Activated naive CD4-positive, alpha-beta T cell treated with anti-CD3 and anti-CD28 coated beads, Interleukin-2, amount 10 ng/mL, durations not matched to agents 7 days and 5 days (primary cell): ENCODE data around the gene ATP2B3.

Experiments used
- CTCF ChIA-PET: fragments of 350-600 bp; sonication (Branson Sonifier 250); formaldehyde crosslinking; loops from one replicate; lab custom pipeline; 2021; ENCODE audit warnings: antibody characterized with exemption; lab: Charles Lee
- DNase-seq: peaks from one replicate; pipeline ENCODE4 v3.0.0-alpha.2; 2020
- H3K27ac Mint-ChIP-seq: one replicate; pipeline ENCODE4 v1.8.0; 2021; ENCODE audit warnings: mild to moderate bottlenecking, moderate library complexity, mixed read lengths
- H3K27me3 Mint-ChIP-seq: one replicate; pipeline ENCODE4 v1.8.0; 2021; ENCODE audit warnings: mild to moderate bottlenecking, mixed read lengths
- H3K36me3 Mint-ChIP-seq: one replicate; pipeline ENCODE4 v1.8.0; 2021; ENCODE audit warnings: mixed read lengths
- H3K4me1 Mint-ChIP-seq: one replicate; pipeline ENCODE4 v1.8.0; 2021; ENCODE audit warnings: mixed read lengths
- H3K4me3 Mint-ChIP-seq: one replicate; pipeline ENCODE4 v1.8.0; 2021; ENCODE audit warnings: mild to moderate bottlenecking, moderate library complexity, mixed read lengths
- H3K9me3 Mint-ChIP-seq: one replicate; pipeline ENCODE4 v1.8.0; 2021; ENCODE audit warnings: mixed read lengths

Gene ATP2B3

GRCh38 chrX:153507484-153508178 lies 9.8 kb upstream of the ATP2B3 start:
- no peak overlapping the region for H3K4me3 Mint-ChIP-seq
- CTCF ChIA-PET, result interaction anchor here (0.8 to 4.9 kb wide), 14 partner anchors 8 to 568 kb away, joined by 3 to 39 read pairs (median 4); partner anchors contain the start of gene HAUS7
- no peak overlapping the region for H3K27ac Mint-ChIP-seq
- no peaks in the 10 kb centered on the region for H3K4me1 Mint-ChIP-seq
- no peaks in the 10 kb centered on the region for H3K9me3 Mint-ChIP-seq
- H3K27me3 Mint-ChIP-seq, result no peaks in the 10 kb centered on the region
- DNase-seq, result peak; percentile 85
- no peaks in the 10 kb centered on the region for H3K36me3 Mint-ChIP-seq

GRCh38 chrX:153509592-153509991 lies 7.8 kb upstream of the ATP2B3 start:
- Mint-ChIP-seq H3K4me1 (no peaks in the 10 kb centered on the region), H3K27me3 (peaks cover 5% of the 10 kb centered on the region), H3K9me3 (no peaks in the 10 kb centered on the region), H3K36me3 (no peaks in the 10 kb centered on the region), H3K27ac (no peak overlapping the region), H3K4me3 (no peak overlapping the region)
- DNase-seq, result no peak
- CTCF ChIA-PET, result interaction anchor here (0.6 kb wide), 1 partner anchor 510 kb away, joined by 3 read pairs; no protein-coding TSS in a partner anchor

GRCh38 chrX:153510383-153510782 lies 7.1 kb upstream of the ATP2B3 start:
- CTCF ChIA-PET, result interaction anchor here (1.1 kb wide), 1 partner anchor 38 kb away, joined by 3 read pairs; no protein-coding TSS in a partner anchor
- no peak for DNase-seq
- Mint-ChIP-seq H3K9me3 (no peaks in the 10 kb centered on the region), H3K4me3 (no peak overlapping the region), H3K27ac (no peak overlapping the region), H3K27me3 (peaks cover 13% of the 10 kb centered on the region), H3K36me3 (no peaks in the 10 kb centered on the region), H3K4me1 (no peaks in the 10 kb centered on the region)

GRCh38 chrX:153511784-153512500 lies 5.5 kb upstream of the ATP2B3 start:
- Mint-ChIP-seq H3K27me3 (peaks cover 29% of the 10 kb centered on the region), H3K27ac (no peak overlapping the region), H3K36me3 (no peaks in the 10 kb centered on the region), H3K4me3 (no peak overlapping the region), H3K9me3 (no peaks in the 10 kb centered on the region), H3K4me1 (peaks cover 4% of the 10 kb centered on the region)
- CTCF ChIA-PET, result interaction anchor here (1.0 to 1.1 kb wide), 2 partner anchors 40 to 41 kb away, joined by 3 to 5 read pairs; partner anchors contain the start of gene HAUS7
- DNase-seq, result no peak

- no peak overlapping the region for H3K27ac Mint-ChIP-seq
- H3K27me3 Mint-ChIP-seq, result peaks cover 33% of the 10 kb centered on the region
- CTCF ChIA-PET, result no interaction called here
- no peaks in the 10 kb centered on the region for H3K36me3 Mint-ChIP-seq
- peaks cover 4% of the 10 kb centered on the region for H3K4me1 Mint-ChIP-seq
- H3K9me3 Mint-ChIP-seq, result no peaks in the 10 kb centered on the region
- H3K4me3 Mint-ChIP-seq, result no peak overlapping the region
- no peak for DNase-seq
Measured at GRCh38 chrX:153512501-153512893, 4.9 kb upstream of the ATP2B3 start.

DNA sequence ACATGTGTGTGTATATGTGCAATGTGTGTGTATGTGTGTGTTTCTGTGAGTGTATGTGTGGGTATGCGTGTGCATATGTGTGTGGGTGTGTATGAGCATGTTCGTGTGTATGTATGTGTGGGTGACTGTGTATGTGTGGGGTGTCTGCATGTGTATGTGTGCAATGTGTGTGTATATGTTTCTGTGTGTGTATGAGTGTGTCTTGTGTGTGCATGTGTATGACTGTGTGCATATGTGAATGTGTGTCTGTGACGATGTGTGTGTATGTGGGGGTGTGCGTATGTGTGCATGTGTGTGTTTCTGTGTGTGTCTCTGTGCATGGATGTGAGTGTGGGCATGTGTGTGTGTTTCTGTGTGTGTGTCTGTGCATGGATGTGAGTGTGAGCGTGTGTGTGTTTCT lies 4.2 kb upstream of the ATP2B3 start:
- Mint-ChIP-seq H3K36me3 (no peaks in the 10 kb centered on the region), H3K4me1 (peaks cover 4% of the 10 kb centered on the region), H3K27ac (no peak overlapping the region), H3K4me3 (no peak overlapping the region), H3K9me3 (no peaks in the 10 kb centered on the region), H3K27me3 (peaks cover 36% of the 10 kb centered on the region)
- DNase-seq, result no peak
- CTCF ChIA-PET, result no interaction called here

DNA sequence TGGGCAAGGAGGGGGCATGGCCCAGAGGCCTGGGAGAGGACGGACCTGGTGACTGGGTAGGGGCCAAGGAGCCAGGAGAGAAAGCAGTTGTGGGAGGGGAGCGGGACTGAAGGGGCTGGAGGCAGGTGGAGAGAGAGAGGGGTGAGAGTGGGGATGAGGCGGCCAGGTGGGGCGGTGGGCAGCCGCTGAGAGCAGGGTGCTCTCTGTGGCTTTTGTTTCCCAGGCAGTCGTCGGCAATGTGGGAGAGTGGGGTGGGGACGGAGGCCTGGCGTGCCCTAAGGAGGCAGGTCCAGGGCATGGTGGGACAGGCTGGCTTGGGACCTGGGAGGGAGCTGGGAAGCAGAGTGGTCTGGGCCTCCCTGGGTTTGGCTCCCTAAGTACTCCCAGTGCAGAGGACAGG lies 3.2 kb upstream of the ATP2B3 start:
- CTCF ChIA-PET, result no interaction called here
- peaks cover 46% of the 10 kb centered on the region for H3K27me3 Mint-ChIP-seq
- no peak for DNase-seq
- no peak overlapping the region for H3K27ac Mint-ChIP-seq
- peaks cover 7% of the 10 kb centered on the region for H3K4me1 Mint-ChIP-seq
- no peak overlapping the region for H3K4me3 Mint-ChIP-seq
- H3K36me3 Mint-ChIP-seq, result no peaks in the 10 kb centered on the region
- H3K9me3 Mint-ChIP-seq, result no peaks in the 10 kb centered on the region

- Mint-ChIP-seq H3K4me1 (peaks cover 7% of the 10 kb centered on the region), H3K27me3 (peaks cover 57% of the 10 kb centered on the region), H3K4me3 (no peak overlapping the region), H3K36me3 (no peaks in the 10 kb centered on the region), H3K27ac (no peak overlapping the region), H3K9me3 (no peaks in the 10 kb centered on the region)
- no peak for DNase-seq
- CTCF ChIA-PET, result interaction anchor here (1.5 kb wide), 1 partner anchor 9 kb away, joined by 6 read pairs; no protein-coding TSS in a partner anchor
Measured at GRCh38 chrX:153515435-153515834, 2.0 kb upstream of the ATP2B3 start.

GRCh38 chrX:153516073-153516472 lies 1.4 kb upstream of the ATP2B3 start:
- H3K4me3 Mint-ChIP-seq, result no peak overlapping the region
- no peak for DNase-seq
- no peaks in the 10 kb centered on the region for H3K9me3 Mint-ChIP-seq
- no peak overlapping the region for H3K27ac Mint-ChIP-seq
- H3K4me1 Mint-ChIP-seq, result peaks cover 7% of the 10 kb centered on the region
- no peaks in the 10 kb centered on the region for H3K36me3 Mint-ChIP-seq
- CTCF ChIA-PET, result interaction anchor here (1.5 kb wide), 1 partner anchor 9 kb away, joined by 6 read pairs; no protein-coding TSS in a partner anchor
- peaks cover 64% of the 10 kb centered on the region for H3K27me3 Mint-ChIP-seq

DNA sequence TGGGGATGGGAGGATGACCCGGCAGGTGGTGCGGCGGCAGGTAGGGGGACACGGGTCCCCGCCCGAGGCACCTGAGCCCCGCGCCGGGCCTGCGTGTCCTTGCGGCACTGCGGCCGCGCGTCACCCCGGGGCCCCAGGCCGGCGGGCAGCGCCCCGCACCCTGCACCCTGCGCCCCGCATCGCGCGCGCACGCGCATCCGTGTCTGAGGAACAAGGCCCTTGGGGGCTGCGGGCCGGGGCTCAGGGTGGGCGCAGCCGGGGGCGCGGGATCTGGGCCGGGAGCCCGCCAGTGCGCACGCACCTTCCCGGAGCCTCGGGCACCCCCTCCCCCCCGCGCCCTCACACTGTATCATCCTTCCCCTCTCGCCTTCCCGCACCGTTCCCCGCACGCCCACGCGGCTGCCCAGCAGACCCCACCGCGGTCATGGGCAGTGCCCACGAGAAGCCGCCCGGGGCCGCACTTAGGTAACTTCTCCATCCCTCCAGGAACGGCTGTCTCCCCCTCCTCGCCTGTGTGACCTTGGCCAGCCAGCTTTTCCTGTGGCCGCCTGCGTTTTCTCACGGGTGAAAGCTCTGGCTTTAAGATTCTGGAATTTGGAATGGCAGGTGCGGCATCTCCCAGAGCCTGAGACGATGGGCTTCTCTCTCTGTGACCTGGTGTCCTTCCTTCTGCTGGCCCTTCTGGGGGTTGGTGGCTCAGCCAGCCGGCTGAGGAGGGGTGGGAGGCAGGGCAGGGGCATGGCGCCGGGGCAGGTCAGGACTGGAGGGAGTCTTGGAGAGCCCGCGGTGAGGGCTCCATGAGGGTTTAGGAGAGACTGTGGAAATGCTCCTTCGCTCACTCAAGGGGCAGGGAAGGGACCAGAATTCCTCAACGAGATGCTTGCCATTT lies 748 bp downstream of the ATP2B3 start:
- CTCF ChIA-PET, result no interaction called here
- no peak for DNase-seq
- Mint-ChIP-seq H3K27me3 (peaks cover 79% of the 10 kb centered on the region), H3K9me3 (no peaks in the 10 kb centered on the region), H3K36me3 (no peaks in the 10 kb centered on the region), H3K4me3 (no peak overlapping the region), H3K4me1 (peaks cover 7% of the 10 kb centered on the region), H3K27ac (no peak overlapping the region)

GRCh38 chrX:153519569-153520286 lies 2.3 kb downstream of the ATP2B3 start:
- no peak for DNase-seq
- CTCF ChIA-PET, result no interaction called here
- Mint-ChIP-seq H3K36me3 (no peaks in the 10 kb centered on the region), H3K9me3 (no peaks in the 10 kb centered on the region), H3K27ac (no peak overlapping the region), H3K27me3 (peaks cover 80% of the 10 kb centered on the region), H3K4me1 (peaks cover 7% of the 10 kb centered on the region), H3K4me3 (no peak overlapping the region)

DNA sequence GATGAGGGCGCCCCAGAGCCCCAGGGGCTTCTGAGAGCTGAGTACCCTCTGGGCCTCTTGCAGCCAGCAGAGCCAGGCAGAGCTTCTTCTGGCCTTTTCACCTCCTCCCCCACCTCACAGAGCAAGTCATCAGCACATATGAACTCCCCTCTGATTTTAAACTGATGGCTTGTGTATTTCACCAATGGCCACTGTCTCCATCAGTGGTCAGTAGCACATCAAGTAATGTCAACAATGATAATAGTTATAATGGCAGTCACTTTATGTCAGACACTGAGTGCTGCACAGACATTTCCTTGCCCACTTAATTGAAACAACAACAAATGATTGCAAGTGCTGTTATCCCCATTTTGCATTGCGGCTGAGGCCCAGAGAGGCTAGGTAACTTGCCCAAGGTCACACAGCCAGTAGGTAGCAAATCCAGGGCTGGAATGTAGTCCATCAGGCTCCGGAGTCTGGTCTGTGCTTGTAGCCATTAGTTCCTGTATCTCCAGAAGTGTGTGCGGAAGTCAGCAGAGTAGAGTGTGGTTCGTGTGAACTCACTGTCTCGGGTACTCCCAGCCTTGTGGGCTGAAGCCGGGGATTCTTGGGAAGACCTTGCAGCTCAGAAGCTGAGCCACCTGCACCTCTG lies 3.0 kb downstream of the ATP2B3 start:
- Mint-ChIP-seq H3K27ac (no peak overlapping the region), H3K4me1 (peaks cover 7% of the 10 kb centered on the region), H3K27me3 (peaks cover 74% of the 10 kb centered on the region), H3K9me3 (no peaks in the 10 kb centered on the region), H3K4me3 (no peak overlapping the region), H3K36me3 (no peaks in the 10 kb centered on the region)
- CTCF ChIA-PET, result interaction anchor here (1.6 kb wide), 1 partner anchor 13 kb away, joined by 4 read pairs; no protein-coding TSS in a partner anchor
- DNase-seq, result no peak

- H3K9me3 Mint-ChIP-seq, result no peaks in the 10 kb centered on the region
- no peak for DNase-seq
- no peaks in the 10 kb centered on the region for H3K36me3 Mint-ChIP-seq
- CTCF ChIA-PET, result interaction anchor here (1.6 kb wide), 1 partner anchor 14 kb away, joined by 4 read pairs; no protein-coding TSS in a partner anchor
- H3K27me3 Mint-ChIP-seq, result peaks cover 67% of the 10 kb centered on the region
- no peak overlapping the region for H3K4me3 Mint-ChIP-seq
- peaks cover 4% of the 10 kb centered on the region for H3K4me1 Mint-ChIP-seq
- no peak overlapping the region for H3K27ac Mint-ChIP-seq
Measured at GRCh38 chrX:153521034-153521433, 3.6 kb downstream of the ATP2B3 start.
